ENCODE measurements around the gene PUM1. TPM values are rescaled to one million over a fixed set of nuclear protein-coding genes. Genes with fewer than 3 reads are reported as not detected.

PUM1 gene
- total and polyA plus RNA-seq, 2 of the 4 experiments (the other 2 are of a cell fraction): 75.4 to 137 TPM

DNA sequence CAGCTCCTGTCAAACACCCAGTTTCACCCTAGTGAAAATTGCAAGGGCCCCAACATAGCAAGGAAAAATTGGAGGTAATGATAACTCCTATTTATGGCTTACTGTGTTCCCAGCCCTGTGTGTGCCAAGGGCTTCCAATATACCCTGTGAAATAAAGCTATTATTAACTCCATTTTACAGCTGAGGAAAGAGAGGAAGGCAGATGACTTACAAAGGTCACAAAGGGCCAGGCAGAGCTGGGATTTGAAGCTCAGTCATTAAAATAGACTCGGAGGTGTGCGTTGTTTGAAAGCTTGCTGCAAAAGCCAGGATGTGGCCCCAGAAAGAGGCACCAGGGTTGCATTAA lies 136.8 kb downstream of the PUM1 start:
- Histone ChIP-seq H3K56ac (ENCODE audit: extremely low read depth, insufficient read depth, low read length) (no peak overlapping the region), H3K27ac (ENCODE audit: insufficient read depth, low read length) (no peak overlapping the region), H3K9me1 (ENCODE audit: insufficient read depth, low read length) (peaks cover 12% of the 10 kb centered on the region), H3K9me3 (ENCODE audit: control insufficient read depth, insufficient read depth, low read length) (no peaks in the 10 kb centered on the region), H3K4me3 (ENCODE audit: insufficient read depth, low read depth, low read length) (no peak overlapping the region), H3K4ac (ENCODE audit: low read depth, low read length) (no peak overlapping the region), H3K18ac (ENCODE audit: low read depth, low read length) (no peak overlapping the region), H4K20me1 (ENCODE audit: insufficient read depth, low read length) (peaks cover 16% of the 10 kb centered on the region), H4K5ac (ENCODE audit: low read depth, low read length) (no peak overlapping the region), H4K91ac (ENCODE audit: insufficient read depth, low read depth, low read length) (no peak overlapping the region), H2BK15ac (ENCODE audit: low read depth, low read length) (no peak overlapping the region), H2BK120ac (ENCODE audit: low read depth, low read length) (no peak overlapping the region), H3K4me2 (ENCODE audit: low read depth, low read length) (no peak overlapping the region), H3K36me3 (ENCODE audit: control insufficient read depth, insufficient read depth, low read length) (peaks cover 17% of the 10 kb centered on the region), H3K9ac (ENCODE audit: low read depth, low read length) (no peak overlapping the region), H2AK5ac (ENCODE audit: low read depth, low read length) (0 out of 2 replicates have a peak overlapping the region, but pooled peaks have one; percentile 36), H2AK9ac (replicated peaks; ENCODE audit: low read depth, low read length, poor library complexity) (peak overlapping the region; percentile 47), H3K4me1 (ENCODE audit: control insufficient read depth, insufficient read depth, low read length) (peaks cover 2% of the 10 kb centered on the region), H3K23ac (ENCODE audit: low read depth, low read length) (no peak overlapping the region), H2BK20ac (ENCODE audit: low read depth, low read length) (no peak overlapping the region), H3K14ac (replicated peaks; ENCODE audit: low read depth, low read length) (no peak overlapping the region), H3K27me3 (ENCODE audit: control insufficient read depth, insufficient read depth, low read length) (no peaks in the 10 kb centered on the region), H3K79me1 (ENCODE audit: low read depth in 1 of 2, low read length in 2 of 2) (peaks cover 7 to 9% of the 10 kb centered on the region in 2 experiments; a peak in 2 of 4 replicates), H4K8ac (ENCODE audit: low read depth in 2 of 2, low read length in 2 of 2) (no peak overlapping the region), H2BK5ac (ENCODE audit: low read depth, low read length, poor library complexity, severe bottlenecking) (no peak overlapping the region), H2AFZ (replicated peaks; ENCODE audit: low read length, poor library complexity) (no peak overlapping the region)
- ATAC-seq (ENCODE audit: low read depth) (no peak), DNase-seq (no peak)
- no TSS peak for BruUV-seq (replicated peaks)
- no CpG with 5 or more reads among the region's 2 CpGs for WGBS, 2 experiments (ENCODE audit: extremely low coverage in 2 of 2, insufficient read length in 1 of 2)
- POLR2A ChIA-PET (ENCODE audit: unreplicated experiment): no interaction called here
- intact Hi-C loops (cut with micrococcal nuclease): loop anchor here (5.0 kb wide), 1 partner anchor 146 kb away; no protein-coding TSS in a partner anchor
- in situ Hi-C loops (cut with MboI; ENCODE audit: low sequenced_read_pairs): no loop called here
- dilution Hi-C loops (cut with HindIII; ENCODE audit: low sequenced_read_pairs, unreplicated experiment): no loop called here
- TF ChIP-seq CHD1 (IDR thresholded peaks at IDR 0.05; ENCODE audit: low read depth, low read length) (no peak), POLR2A (IDR thresholded peaks at IDR 0.05; ENCODE audit: low read depth, low read length) (no peak), BHLHE40 (IDR thresholded peaks at IDR 0.05; ENCODE audit: low read depth, low read length) (no peak), CEBPB (IDR thresholded peaks at IDR 0.05; ENCODE audit: low read depth, low read length) (no peak), SMC3 (IDR thresholded peaks at IDR 0.05; ENCODE audit: low read depth, low read length) (no peak), MAFK (IDR thresholded peaks at IDR 0.05; ENCODE audit: low read depth, low read length) (no peak), RCOR1 (IDR thresholded peaks at IDR 0.05; ENCODE audit: insufficient replicate concordance, low read length) (no peak), NFE2L2 (IDR thresholded peaks at IDR 0.05; ENCODE audit: low read depth, low read length) (no peak), RFX5 (IDR thresholded peaks at IDR 0.05; ENCODE audit: low read depth, low read length) (no peak), MAZ (IDR thresholded peaks at IDR 0.05; ENCODE audit: borderline replicate concordance, low read depth, low read length) (no peak)
- TF ChIP-seq, protein P1, sequence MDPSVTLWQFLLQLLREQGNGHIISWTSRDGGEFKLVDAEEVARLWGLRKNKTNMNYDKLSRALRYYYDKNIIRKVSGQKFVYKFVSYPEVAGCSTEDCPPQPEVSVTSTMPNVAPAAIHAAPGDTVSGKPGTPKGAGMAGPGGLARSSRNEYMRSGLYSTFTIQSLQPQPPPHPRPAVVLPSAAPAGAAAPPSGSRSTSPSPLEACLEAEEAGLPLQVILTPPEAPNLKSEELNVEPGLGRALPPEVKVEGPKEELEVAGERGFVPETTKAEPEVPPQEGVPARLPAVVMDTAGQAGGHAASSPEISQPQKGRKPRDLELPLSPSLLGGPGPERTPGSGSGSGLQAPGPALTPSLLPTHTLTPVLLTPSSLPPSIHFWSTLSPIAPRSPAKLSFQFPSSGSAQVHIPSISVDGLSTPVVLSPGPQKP (IDR thresholded peaks at IDR 0.05; ENCODE audit: borderline replicate concordance, low read depth, low read length): no peak
- TF ChIP-seq, protein P2, sequence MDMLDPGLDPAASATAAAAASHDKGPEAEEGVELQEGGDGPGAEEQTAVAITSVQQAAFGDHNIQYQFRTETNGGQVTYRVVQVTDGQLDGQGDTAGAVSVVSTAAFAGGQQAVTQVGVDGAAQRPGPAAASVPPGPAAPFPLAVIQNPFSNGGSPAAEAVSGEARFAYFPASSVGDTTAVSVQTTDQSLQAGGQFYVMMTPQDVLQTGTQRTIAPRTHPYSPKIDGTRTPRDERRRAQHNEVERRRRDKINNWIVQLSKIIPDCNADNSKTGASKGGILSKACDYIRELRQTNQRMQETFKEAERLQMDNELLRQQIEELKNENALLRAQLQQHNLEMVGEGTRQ (IDR thresholded peaks at IDR 0.05; ENCODE audit: low read depth, low read length): no peak
- CTCF ChIA-PET: interaction anchor here (0.7 to 1.5 kb wide), 3 partner anchors 96 to 146 kb away, joined by 3 to 7 read pairs (median 6); no protein-coding TSS in a partner anchor

All from IMR-90 (cell line).